Fibroblast of the aortic adventitia (primary cell): ENCODE data around the gene PPA2. TPM values are rescaled to one million over a fixed set of nuclear protein-coding genes. Genes with fewer than 3 reads are reported as not detected.
"Not testable (repeated sequence)": the region's sequence is repeated elsewhere in the genome, so short reads cannot be mapped to it uniquely, and the experiment has no call there.

Experiments
- DNase-seq: peaks from one replicate; pipeline ENCODE4 v3.0.0-alpha.2; 2010; ENCODE audit warnings: low read depth
- H3K4me3 ChIP-seq: 2 replicates; pipeline ENCODE4 v1.5.1; 2011; ENCODE audit warnings: low read depth, mild to moderate bottlenecking, control low read depth, low read length, moderate library complexity
- CTCF ChIP-seq: IDR thresholded peaks from 2 replicates; pipeline ENCODE4 v1.5.1; 2011; ENCODE audit warnings: mild to moderate bottlenecking, low read length, control low read depth, inconsistent platforms; ENCODE audit not compliant: insufficient read depth
- total RNA-seq: library from RNA; depleted of rRNA; stranded (reverse); fragments of >200 nt; gene quantifications from 2 replicates; pipeline ENCODE4 v1.2.3, GENCODE V29; 2012; ENCODE audit warnings: low replicate concordance

The PPA2 gene
- total RNA-seq, 1 donor = 78.9 TPM

- DNase-seq = peak; percentile 53
- H3K4me3 ChIP-seq = no peak overlapping the region
- TF ChIP-seq CTCF = no peak
These were observed 12.6 kb downstream of the PPA2 start for GRCh38 chr4:105461221-105461620.

GRCh38 chr4:105460306-105460705 is 13.6 kb downstream of the PPA2 start:
- DNase-seq = no peak
- TF ChIP-seq CTCF = no peak

GRCh38 chr4:105458541-105458940 is 15.3 kb downstream of the PPA2 start:
- not testable (repeated sequence) for H3K4me3 ChIP-seq, DNase-seq

More at GRCh38 chr4:105460306-105460705, 13.6 kb downstream of the PPA2 start:
- no peak overlapping the region for H3K4me3 ChIP-seq

GRCh38 chr4:105458001-105458400 is 15.9 kb downstream of the PPA2 start:
- TF ChIP-seq CTCF = no peak
- no peak overlapping the region for H3K4me3 ChIP-seq
- peak; percentile 32 for DNase-seq

- TF ChIP-seq CTCF = no peak
- DNase-seq = no peak
- H3K4me3 ChIP-seq = no peak overlapping the region
These were observed 17.9 kb downstream of the PPA2 start for GRCh38 chr4:105455998-105456397.

GRCh38 chr4:105455182-105455581 is 18.7 kb downstream of the PPA2 start:
- no peak overlapping the region for H3K4me3 ChIP-seq
- TF ChIP-seq CTCF = no peak

GRCh38 chr4:105453550-105454205 is 20.2 kb downstream of the PPA2 start:
- no peak for DNase-seq
- no peak overlapping the region for H3K4me3 ChIP-seq
- no peak for TF ChIP-seq CTCF

More at GRCh38 chr4:105455182-105455581, 18.7 kb downstream of the PPA2 start:
- no peak for DNase-seq
